GM15510 (cell line): ENCODE results near the gene CRTC3.

Experiments
- POLR2A ChIP-seq: IDR thresholded peaks from 3 replicates; pipeline ENCODE4 v1.6.1; 2011; ENCODE audit warnings: borderline replicate concordance; ENCODE audit not compliant: insufficient read length; ENCODE audit errors: extremely low read depth

The CRTC3 gene

GRCh38 chr15:90557186-90558084, 27.7 kb downstream of the CRTC3 start:
- no peak for TF ChIP-seq POLR2A

- TF ChIP-seq POLR2A = no peak
Observed at GRCh38 chr15:90558171-90558573, 28.4 kb downstream of the CRTC3 start.

GRCh38 chr15:90559119-90559518, 29.4 kb downstream of the CRTC3 start:
- no peak for TF ChIP-seq POLR2A

GRCh38 chr15:90560229-90560776, 30.6 kb downstream of the CRTC3 start:
- no peak for TF ChIP-seq POLR2A

- TF ChIP-seq POLR2A = no peak
Observed at GRCh38 chr15:90561344-90562244, 31.9 kb downstream of the CRTC3 start.

- no peak for TF ChIP-seq POLR2A
Observed at GRCh38 chr15:90562669-90563068, 32.9 kb downstream of the CRTC3 start.

- no peak for TF ChIP-seq POLR2A
Observed at GRCh38 chr15:90563463-90563862, 33.7 kb downstream of the CRTC3 start.

- TF ChIP-seq POLR2A = no peak
Observed at GRCh38 chr15:90564051-90564450, 34.3 kb downstream of the CRTC3 start.

GRCh38 chr15:90564590-90564989, 34.9 kb downstream of the CRTC3 start:
- no peak for TF ChIP-seq POLR2A

- no peak for TF ChIP-seq POLR2A
Observed at GRCh38 chr15:90565866-90566265, 36.1 kb downstream of the CRTC3 start.

- TF ChIP-seq POLR2A = no peak
Observed at GRCh38 chr15:90570643-90571042, 40.9 kb downstream of the CRTC3 start.

GRCh38 chr15:90571063-90571541, 41.4 kb downstream of the CRTC3 start:
- TF ChIP-seq POLR2A = no peak

- no peak for TF ChIP-seq POLR2A
Observed at GRCh38 chr15:90572893-90573292, 43.2 kb downstream of the CRTC3 start.

- TF ChIP-seq POLR2A = no peak
Observed at GRCh38 chr15:90576711-90577389, 47.1 kb downstream of the CRTC3 start.
